Measurements from ENCODE around the gene RANBP10. TPM values are rescaled to one million over a fixed set of nuclear protein-coding genes. Genes with fewer than 3 reads are reported as not detected.

The RANBP10 gene
- total RNA-seq, 4 donors from 2014 or later: 6.4 to 12.9 (median 10.8) TPM

DNA sequence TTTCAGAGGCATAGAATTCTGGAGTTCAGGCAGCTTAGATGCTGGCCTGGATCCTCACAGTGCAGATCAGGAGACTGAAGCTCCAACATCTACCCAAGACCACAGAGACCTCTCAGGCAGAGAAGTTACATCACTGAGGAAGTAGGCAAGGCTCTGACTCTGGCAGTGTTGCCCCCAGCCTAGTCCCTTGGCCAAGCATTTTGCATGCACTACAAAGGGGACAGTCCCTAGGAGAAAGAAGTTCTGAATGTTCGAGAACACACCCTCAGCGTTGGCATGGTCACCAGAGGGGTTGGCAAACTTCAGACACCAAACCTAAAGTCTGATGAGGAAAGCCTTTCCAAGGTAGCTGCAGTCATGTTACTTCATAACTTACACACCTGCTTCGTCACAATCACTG lies 2.5 kb downstream of the RANBP10 start:
- 52 to 66% methylated on average over 3 of the region's 3 CpGs for WGBS, 2 donors
- no peak for DNase-seq
- Histone ChIP-seq H3K9me3 (no peaks in the 10 kb centered on the region), H3K4me3 (no peak overlapping the region), H3K36me3 (peaks cover 0 to 58% (median 0%) of the 10 kb centered on the region in 3 donors), H3K27me3 (no peaks in the 10 kb centered on the region), H3K4me1 (peaks cover 12 to 56% (median 18%) of the 10 kb centered on the region in 3 donors), H3K27ac (no peak overlapping the region)
- TF ChIP-seq, protein P1, sequence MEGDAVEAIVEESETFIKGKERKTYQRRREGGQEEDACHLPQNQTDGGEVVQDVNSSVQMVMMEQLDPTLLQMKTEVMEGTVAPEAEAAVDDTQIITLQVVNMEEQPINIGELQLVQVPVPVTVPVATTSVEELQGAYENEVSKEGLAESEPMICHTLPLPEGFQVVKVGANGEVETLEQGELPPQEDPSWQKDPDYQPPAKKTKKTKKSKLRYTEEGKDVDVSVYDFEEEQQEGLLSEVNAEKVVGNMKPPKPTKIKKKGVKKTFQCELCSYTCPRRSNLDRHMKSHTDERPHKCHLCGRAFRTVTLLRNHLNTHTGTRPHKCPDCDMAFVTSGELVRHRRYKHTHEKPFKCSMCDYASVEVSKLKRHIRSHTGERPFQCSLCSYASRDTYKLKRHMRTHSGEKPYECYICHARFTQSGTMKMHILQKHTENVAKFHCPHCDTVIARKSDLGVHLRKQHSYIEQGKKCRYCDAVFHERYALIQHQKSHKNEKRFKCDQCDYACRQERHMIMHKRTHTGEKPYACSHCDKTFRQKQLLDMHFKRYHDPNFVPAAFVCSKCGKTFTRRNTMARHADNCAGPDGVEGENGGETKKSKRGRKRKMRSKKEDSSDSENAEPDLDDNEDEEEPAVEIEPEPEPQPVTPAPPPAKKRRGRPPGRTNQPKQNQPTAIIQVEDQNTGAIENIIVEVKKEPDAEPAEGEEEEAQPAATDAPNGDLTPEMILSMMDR (IDR thresholded peaks at IDR 0.05): no peak
- no peak for TF ChIP-seq POLR2A (IDR thresholded peaks at IDR 0.05)
- intact Hi-C loops (cut with DNase I): no loop called here

DNA sequence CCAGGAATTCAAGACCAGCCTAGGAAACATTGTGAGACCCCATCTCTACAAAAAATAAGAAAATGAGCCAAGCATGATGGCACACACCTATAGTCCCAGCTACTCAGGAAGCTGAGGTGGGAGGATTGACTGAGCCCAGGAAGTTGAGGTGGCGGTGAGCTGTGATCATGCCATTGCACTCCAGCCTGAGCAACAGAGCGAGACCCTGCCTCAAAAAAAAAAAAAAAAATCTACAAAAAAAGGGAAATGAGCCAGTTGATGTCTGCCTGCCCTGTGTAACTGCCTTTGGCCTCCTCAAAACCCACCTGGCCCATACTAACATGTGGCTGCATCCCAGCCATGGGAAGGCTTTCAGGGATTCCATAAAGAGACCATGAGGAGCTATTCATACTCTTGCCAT lies 4.5 kb downstream of the RANBP10 start:
- intact Hi-C loops (cut with DNase I): no loop called here
- 80 to 93% methylated on average over 2 of the region's 2 CpGs for WGBS, 2 donors
- Histone ChIP-seq H3K27me3 (no peaks in the 10 kb centered on the region), H3K4me3 (no peak overlapping the region), H3K9me3 (no peaks in the 10 kb centered on the region), H3K27ac (no peak overlapping the region), H3K36me3 (peaks cover 0 to 76% (median 0%) of the 10 kb centered on the region in 3 donors), H3K4me1 (peaks cover 12 to 49% (median 12%) of the 10 kb centered on the region in 3 donors)
- no peak for DNase-seq
- TF ChIP-seq, protein P1 (IDR thresholded peaks at IDR 0.05): no peak
- TF ChIP-seq POLR2A (IDR thresholded peaks at IDR 0.05): no peak

DNA sequence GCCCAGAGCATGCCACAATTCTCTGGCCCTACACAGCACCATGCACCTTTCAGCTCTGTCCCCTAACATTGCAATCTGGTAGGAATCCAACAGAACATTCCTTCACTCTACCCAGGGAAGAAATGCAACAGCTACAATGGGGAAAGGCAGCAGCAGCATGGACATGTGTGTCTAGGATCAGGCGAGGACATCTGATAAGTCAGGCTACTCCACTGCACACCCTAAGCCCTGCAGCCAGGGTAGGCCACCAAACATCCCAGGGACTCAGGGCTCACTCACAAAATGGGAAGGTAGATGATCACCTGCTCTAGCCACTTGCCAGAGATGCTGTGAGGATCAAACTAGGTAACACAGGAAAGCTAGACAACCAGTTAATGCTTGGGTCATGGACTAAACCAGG lies 5.1 kb downstream of the RANBP10 start:
- 100% methylated on average over 1 of the region's 1 CpG for WGBS, 2 donors
- Histone ChIP-seq H3K36me3 (peaks cover 0 to 82% (median 0%) of the 10 kb centered on the region in 3 donors), H3K4me3 (no peak overlapping the region), H3K4me1 (peaks cover 12 to 49% (median 12%) of the 10 kb centered on the region in 3 donors), H3K27me3 (no peaks in the 10 kb centered on the region), H3K27ac (no peak overlapping the region), H3K9me3 (no peaks in the 10 kb centered on the region)
- no peak for DNase-seq
- intact Hi-C loops (cut with DNase I): no loop called here
- TF ChIP-seq, protein P1 (IDR thresholded peaks at IDR 0.05): no peak
- no peak for TF ChIP-seq POLR2A (IDR thresholded peaks at IDR 0.05)

DNA sequence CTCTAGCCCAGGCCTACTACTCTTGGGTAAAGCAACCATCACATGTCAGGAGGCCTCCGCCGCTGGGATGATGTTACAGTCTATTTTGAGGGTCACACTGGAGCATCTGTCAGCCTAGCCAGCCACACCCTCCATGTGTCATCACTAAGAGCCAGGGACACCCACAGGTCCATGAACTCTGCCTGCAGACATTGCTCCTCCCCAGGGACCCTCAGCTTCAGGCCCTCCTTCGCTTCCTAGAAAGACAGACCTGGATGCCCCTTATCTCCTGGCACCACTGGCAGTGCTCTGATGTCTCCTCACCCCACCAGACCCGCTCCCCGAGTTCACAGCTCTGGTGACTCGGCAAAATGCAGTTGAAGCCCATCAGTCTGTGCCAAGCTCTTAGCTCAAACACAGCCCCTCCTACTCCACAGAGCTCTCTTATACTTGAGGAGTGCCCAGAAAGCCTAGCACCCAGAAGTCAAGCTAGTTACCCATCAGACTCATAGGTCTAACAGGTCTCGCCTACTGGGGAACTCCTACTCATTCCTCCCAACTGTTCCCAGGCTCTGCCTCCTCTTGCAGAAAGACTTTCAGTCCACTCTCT lies 5.9 kb downstream of the RANBP10 start:
- no peak for DNase-seq
- WGBS, 2 donors: 61 to 88% methylated on average over 5 to 7 of the region's 7 CpGs

DNA sequence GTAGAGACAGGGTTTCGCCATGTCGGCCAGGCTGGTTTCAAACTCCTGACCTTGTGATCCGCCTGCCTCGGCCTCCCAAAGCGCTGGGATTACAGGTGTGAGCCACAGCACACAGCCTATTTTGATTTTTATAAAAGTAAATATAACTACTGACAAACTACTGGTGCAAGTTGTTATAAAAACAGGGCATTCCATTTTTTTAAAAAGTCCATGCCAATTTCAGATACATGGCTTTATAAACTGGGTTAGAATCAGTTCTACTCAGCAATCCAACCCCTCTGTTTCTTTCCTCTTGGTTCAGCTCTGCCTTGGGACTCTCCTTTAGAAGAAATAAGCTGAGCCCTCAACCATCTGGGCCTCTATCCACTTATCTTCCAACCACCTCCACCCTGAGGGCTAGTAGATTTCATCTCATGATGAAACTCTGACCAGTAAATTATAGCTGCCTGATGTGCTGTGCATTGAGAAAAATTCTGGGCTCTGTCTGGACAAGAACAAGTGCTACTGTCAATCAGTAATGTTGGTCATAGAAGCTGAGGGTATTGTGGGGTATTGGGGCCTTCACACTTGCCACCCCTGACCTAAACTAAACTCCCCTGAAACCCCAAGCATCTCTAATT lies 10.2 kb downstream of the RANBP10 start:
- Histone ChIP-seq H3K27ac (no peak overlapping the region), H3K9me3 (no peaks in the 10 kb centered on the region), H3K27me3 (no peaks in the 10 kb centered on the region), H3K4me1 (peaks cover 0 to 12% (median 0%) of the 10 kb centered on the region in 3 donors), H3K36me3 (peaks cover 0 to 47% (median 0%) of the 10 kb centered on the region in 3 donors), H3K4me3 (no peak overlapping the region)
- DNase-seq: no peak
- intact Hi-C loops (cut with DNase I): no loop called here
- no peak for TF ChIP-seq POLR2A (IDR thresholded peaks at IDR 0.05)
- TF ChIP-seq, protein P1 (IDR thresholded peaks at IDR 0.05): no peak
- WGBS, 2 donors: 96 to 97% methylated on average over 5 of the region's 5 CpGs

More for the DNA sequence above, 5.9 kb downstream of the RANBP10 start:
- no peak for TF ChIP-seq POLR2A (IDR thresholded peaks at IDR 0.05)
- TF ChIP-seq, protein P1 (IDR thresholded peaks at IDR 0.05): no peak
- Histone ChIP-seq H3K27ac (no peak overlapping the region), H3K4me1 (peaks cover 5 to 44% (median 9%) of the 10 kb centered on the region in 3 donors), H3K9me3 (no peaks in the 10 kb centered on the region), H3K36me3 (peaks cover 0 to 84% (median 0%) of the 10 kb centered on the region in 3 donors), H3K27me3 (no peaks in the 10 kb centered on the region), H3K4me3 (no peak overlapping the region)
- intact Hi-C loops (cut with DNase I): no loop called here

All from esophagus squamous epithelium (tissue), 5 donors.